Esophagus squamous epithelium (tissue), 4 donors: ENCODE results near the gene HIBADH.

ENCODE experiments used
- CTCF ChIP-seq, 6 experiments: fragments of 450-650 bp in 4 of 6; fragments of 200-600 bp in 2 of 6; sonication (generic) in 2 of 6; IDR thresholded peaks; one replicate each; pipeline ENCODE4 v1.5.1; 2016 to 2019; ENCODE audit warnings: antibody characterized with exemption in 6 of 6, mild to moderate bottlenecking in 4 of 6, moderate library complexity in 4 of 6
- POLR2A ChIP-seq, 4 donors: fragments of 450-650 bp; IDR thresholded peaks; one replicate each; pipeline ENCODE4 v1.6.1; 2017; ENCODE audit warnings: antibody characterized with exemption in 4 of 4, mild to moderate bottlenecking in 4 of 4, moderate library complexity in 3 of 4

GRCh38 chr7:27650283-27650682 lies 12.4 kb downstream of the HIBADH start:
- no peak for TF ChIP-seq CTCF (IDR thresholded peaks at IDR 0.05)
- no peak for TF ChIP-seq POLR2A (IDR thresholded peaks at IDR 0.05)
